GM12878 (cell line): Measurements from ENCODE around the gene F2. TPM values are rescaled to one million over a fixed set of nuclear protein-coding genes. Genes with fewer than 3 reads are reported as not detected.
A peak's percentile ranks its signal among the peaks of the same experiment; 100 is the strongest.

Source experiments
- ATAC-seq: fragments of 200-7000 bp; cut with Tn5 transposase; 3 replicates; pipeline ENCODE4 v1.9.1; 2020; ENCODE audit warnings: mild to moderate bottlenecking, moderate library complexity
- BruUV-seq: library from RNA; stranded (reverse); fragments of 400-500 nt; replicated peaks from 2 replicates; lab custom pipeline; 2021; lab: Mats Ljungman, UMichigan
- CTCF ChIA-PET: fragments of 300-600 bp; sonication (Branson Sonifier 250); formaldehyde crosslinking; extraction: SDS; loops from one replicate; lab custom pipeline; 2021; ENCODE audit warnings: inconsistent platforms; lab: Yijun Ruan, JAX
- POLR2A ChIA-PET: fragments of 350-600 bp; formaldehyde crosslinking; extraction: SDS; loops from one replicate; lab custom pipeline; 2021; ENCODE audit warnings: inconsistent platforms; lab: Charles Lee
- RAD21 ChIA-PET: fragments of 300-600 bp; sonication (Branson Sonifier 250); formaldehyde crosslinking; loops from one replicate; lab custom pipeline; 2023; ENCODE audit warnings: antibody characterized with exemption; ENCODE audit not compliant: unreplicated experiment; lab: Charles Lee
- SMC1A ChIA-PET: fragments of 300-600 bp; sonication (Branson Sonifier 250); formaldehyde crosslinking; loops from one replicate; lab custom pipeline; 2023; ENCODE audit not compliant: unreplicated experiment, uncharacterized antibody; lab: Charles Lee
- DNase-seq: peaks from one replicate; pipeline ENCODE4 v3.0.0-alpha.2; 2011; ENCODE audit warnings: low read depth, low spot score
- FAIRE-seq: peaks from 3 replicates; lab custom pipeline; 2011; peaks lifted over from hg19 to GRCh38; lab: Jason Lieb, UNC
- H2AFZ ChIP-seq: 2 replicates; pipeline ENCODE4 v1.6.0; 2011; ENCODE audit warnings: low read depth, low read length, control low read depth; ENCODE audit not compliant: control insufficient read depth
- H3K27ac ChIP-seq: 2 replicates; pipeline ENCODE4 v1.5.1; 2011; ENCODE audit warnings: control low read depth; ENCODE audit not compliant: control insufficient read depth, insufficient read depth
- H3K27me3 ChIP-seq, 2 experiments: replicated peaks in 1 of 2; 2 replicates each; pipeline versions ENCODE4 v1.6.0 to v1.6.1; 2011; ENCODE audit warnings: low read length in 1 of 2; ENCODE audit not compliant: control insufficient read depth in 2 of 2, insufficient read depth in 2 of 2
- H3K36me3 ChIP-seq, 2 experiments: 2 replicates each; pipeline ENCODE4 v1.5.1; 2011; ENCODE audit warnings: low read length in 1 of 2; ENCODE audit not compliant: control insufficient read depth in 2 of 2, insufficient read depth in 2 of 2
- H3K4me1 ChIP-seq: 2 replicates; pipeline ENCODE4 v1.6.1; 2011; ENCODE audit warnings: mild to moderate bottlenecking, low read length, moderate library complexity, mixed read lengths; ENCODE audit not compliant: control insufficient read depth, insufficient read depth
- H3K4me2 ChIP-seq: 2 replicates; pipeline ENCODE4 v1.6.0; 2011; ENCODE audit warnings: control low read depth; ENCODE audit not compliant: control insufficient read depth, insufficient read depth
- H3K4me3 ChIP-seq: fragments of 200-600 bp; sonication (generic); 2 replicates; pipeline ENCODE4 v1.5.1; 2016
- H3K79me2 ChIP-seq: 2 replicates; pipeline ENCODE4 v1.6.0; 2011; ENCODE audit warnings: low read length; ENCODE audit not compliant: control insufficient read depth, insufficient read depth
- H3K9ac ChIP-seq: 2 replicates; pipeline ENCODE4 v1.8.0; 2011; ENCODE audit warnings: low read length, control low read depth, mixed read lengths; ENCODE audit not compliant: control insufficient read depth, insufficient read depth
- H3K9me3 ChIP-seq: replicated peaks from 3 replicates; pipeline ENCODE4 v1.5.1; 2011; ENCODE audit warnings: mild to moderate bottlenecking, low read length; ENCODE audit not compliant: control insufficient read depth, insufficient read depth
- H4K20me1 ChIP-seq: 2 replicates; pipeline ENCODE4 v1.6.0; 2011; ENCODE audit not compliant: control insufficient read depth, insufficient read depth
- BACH1 ChIP-seq: fragments of 450-650 bp; IDR thresholded peaks from 2 replicates; pipeline ENCODE4 v1.6.1; 2017; ENCODE audit warnings: mild to moderate bottlenecking, borderline replicate concordance
- CREB1 ChIP-seq: IDR thresholded peaks from 2 replicates; pipeline ENCODE4 v1.6.1; 2012; ENCODE audit warnings: low read depth, mild to moderate bottlenecking, inconsistent platforms
- NFXL1 ChIP-seq: fragments of 450-650 bp; IDR thresholded peaks from 2 replicates; pipeline ENCODE4 v1.6.1; 2017; ENCODE audit warnings: antibody characterized with exemption, mild to moderate bottlenecking, borderline replicate concordance
- PAX8 ChIP-seq: fragments of 450-650 bp; IDR thresholded peaks from 2 replicates; pipeline ENCODE4 v1.6.1; 2017; ENCODE audit warnings: mild to moderate bottlenecking, moderate library complexity
- RELB ChIP-seq: fragments of 450-650 bp; IDR thresholded peaks from 2 replicates; pipeline ENCODE4 v1.6.1; 2017; ENCODE audit warnings: low read depth, mild to moderate bottlenecking, moderate library complexity
- SMARCA5 ChIP-seq: fragments of 450-650 bp; IDR thresholded peaks from 2 replicates; pipeline ENCODE4 v1.6.1; 2017; ENCODE audit warnings: mild to moderate bottlenecking
- TARDBP ChIP-seq: IDR thresholded peaks from 2 replicates; pipeline ENCODE4 v1.6.1; 2016; ENCODE audit warnings: borderline replicate concordance
- ZNF217 ChIP-seq: fragments of 450-650 bp; IDR thresholded peaks from 2 replicates; pipeline ENCODE4 v1.6.1; 2017; ENCODE audit warnings: antibody characterized with exemption, mild to moderate bottlenecking
- WGBS: methylation state at CpG from one replicate; pipeline ENCODE4 v1.1.6; 2016; ENCODE audit warnings: low lambda C conversion rate; ENCODE audit not compliant: insufficient replicate concordance, insufficient coverage; ENCODE audit errors: missing lambda C conversion rate; 5-methylcytosine and 5-hydroxymethylcytosine counted together
- in situ Hi-C: fragments of 300-500 bp; cut with MboI; formaldehyde crosslinking; loops from 9 replicates; pipeline ENCODE4 v1.14.3; 2018; ENCODE audit warnings: mixed read lengths
- intact Hi-C: fragments of 100-400 bp; cut with micrococcal nuclease; formaldehyde crosslinking; loops from one replicate; pipeline ENCODE4 v1.14.2; 2022; ENCODE audit not compliant: unreplicated experiment
- polyA plus RNA-seq, 11 experiments: library from polyadenylated mRNA; depleted of rRNA in 4 of 11; unstranded in 6 of 11; stranded (reverse) in 5 of 11; fragments of >200 nt; fragmentation: Nextera tagmentation in 4 of 11; fragmentation: Illumina TruSeq in 1 of 11; extraction: Ambion mirVana in 4 of 11; extraction: Trizol in 1 of 11; gene quantifications; 1 replicate in 1 of 11; 2 replicates in 10 of 11; pipeline versions ENCODE4 v1.2.1 to v1.2.3, GENCODE V29; 2011 to 2016; ENCODE audit warnings: inconsistent platforms in 2 of 11, missing spikeins in 2 of 11, low read depth in 1 of 11
- total RNA-seq, 4 experiments: library from RNA; depleted of rRNA in 3 of 4; stranded (reverse); fragments of >200 nt in 3 of 4; fragmentation: Illumina TruSeq in 1 of 4; extraction: Trizol in 1 of 4; gene quantifications; 2 replicates each; pipeline versions ENCODE4 v1.2.1 to v1.2.3, GENCODE V29; 2013 to 2021
- TF ChIP-seq, protein P1 (sequence below): fragments of 450-650 bp; conservative IDR thresholded peaks from 2 replicates; pipeline ENCODE4 v1.6.1; 2017; ENCODE audit warnings: mild to moderate bottlenecking, moderate library complexity

Gene F2
- total and polyA plus RNA-seq, 10 of the 15 experiments (the other 5 are each of a cell fraction or from before 2014, with no cell fraction given): 0.23 to 0.72 TPM; not detected in 8

GRCh38 chr11:46701078-46701654 lies 17.8 kb upstream of the F2 start:
- Histone ChIP-seq H3K4me3 (peak overlapping the region; percentile 85), H4K20me1 (no peaks in the 10 kb centered on the region; the same call in 1 of the 2 replicates), H3K4me1 (peaks cover 4% of the 10 kb centered on the region), H3K79me2 (peaks cover 27% of the 10 kb centered on the region), H3K4me2 (peak overlapping the region; percentile 51; the same call in 1 of the 2 replicates), H2AFZ (peak overlapping the region; percentile 98), H3K9me3 (no peaks in the 10 kb centered on the region), H3K36me3 (peaks cover 17 to 20% of the 10 kb centered on the region in 2 experiments; a peak in 3 of 4 replicates), H3K27me3 (no peaks in the 10 kb centered on the region), H3K9ac (peak overlapping the region; percentile 93), H3K27ac (peak overlapping the region; percentile 99)
- ChIA-PET SMC1A (interaction anchor here (0.9 to 1.5 kb wide), 4 partner anchors 10 to 141 kb away, joined by 3 to 7 read pairs (median 3); no protein-coding TSS in a partner anchor), CTCF (interaction anchor here (0.5 to 1.5 kb wide), 5 partner anchors 83 to 219 kb away, joined by 3 to 9 read pairs (median 3); partner anchors contain the start of genes AMBRA1 and ATG13), RAD21 (interaction anchor here (1.0 to 1.3 kb wide), 4 partner anchors 108 to 547 kb away, joined by 3 to 5 read pairs (median 4); partner anchors contain the start of genes ACP2 and AMBRA1), POLR2A (interaction anchor here (1.0 to 1.1 kb wide), 2 partner anchors 84 to 107 kb away, joined by 3 to 4 read pairs; partner anchors contain the start of gene ATG13)
- in situ Hi-C loops (no loop called here), intact Hi-C loops (no loop called here)
- TSS peak; percentile 84 for BruUV-seq
- ATAC-seq (peak; percentile 3), FAIRE-seq (no peak), DNase-seq (no peak)
- peak; percentile 7; the same call in 1 of the 2 replicates for TF ChIP-seq PAX8
- TF ChIP-seq CREB1: no peak
- TF ChIP-seq, protein P1, sequence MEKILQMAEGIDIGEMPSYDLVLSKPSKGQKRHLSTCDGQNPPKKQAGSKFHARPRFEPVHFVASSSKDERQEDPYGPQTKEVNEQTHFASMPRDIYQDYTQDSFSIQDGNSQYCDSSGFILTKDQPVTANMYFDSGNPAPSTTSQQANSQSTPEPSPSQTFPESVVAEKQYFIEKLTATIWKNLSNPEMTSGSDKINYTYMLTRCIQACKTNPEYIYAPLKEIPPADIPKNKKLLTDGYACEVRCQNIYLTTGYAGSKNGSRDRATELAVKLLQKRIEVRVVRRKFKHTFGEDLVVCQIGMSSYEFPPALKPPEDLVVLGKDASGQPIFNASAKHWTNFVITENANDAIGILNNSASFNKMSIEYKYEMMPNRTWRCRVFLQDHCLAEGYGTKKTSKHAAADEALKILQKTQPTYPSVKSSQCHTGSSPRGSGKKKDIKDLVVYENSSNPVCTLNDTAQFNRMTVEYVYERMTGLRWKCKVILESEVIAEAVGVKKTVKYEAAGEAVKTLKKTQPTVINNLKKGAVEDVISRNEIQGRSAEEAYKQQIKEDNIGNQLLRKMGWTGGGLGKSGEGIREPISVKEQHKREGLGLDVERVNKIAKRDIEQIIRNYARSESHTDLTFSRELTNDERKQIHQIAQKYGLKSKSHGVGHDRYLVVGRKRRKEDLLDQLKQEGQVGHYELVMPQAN: 0 out of 2 replicates have a peak, but pooled peaks have one; percentile 9
- 0 out of 2 replicates have a peak, but pooled peaks have one; percentile 8 for TF ChIP-seq BACH1
- 0 out of 2 replicates have a peak, but pooled peaks have one; percentile 38 for TF ChIP-seq SMARCA5
- 0 out of 2 replicates have a peak, but pooled peaks have one; percentile 30 for TF ChIP-seq NFXL1
- no peak for TF ChIP-seq TARDBP
- TF ChIP-seq ZNF217: 0 out of 2 replicates have a peak, but pooled peaks have one; percentile 1
- TF ChIP-seq RELB: peak; percentile 48; the same call in 1 of the 2 replicates
- WGBS: under 1% methylated on average over 28 of the region's 29 CpGs
